GM19043 (cell line): ENCODE data around the gene SLC9A3.

Experiments used
- ATAC-seq: cut with Tn5 transposase; IDR thresholded peaks from one replicate; pipeline ENCODE4 v1.9.1; 2021; ENCODE audit warnings: low read depth; ENCODE audit not compliant: unreplicated experiment

Gene SLC9A3

GRCh38 chr5:527646-528628, 3.7 kb upstream of the SLC9A3 start:
- no peak for ATAC-seq

DNA sequence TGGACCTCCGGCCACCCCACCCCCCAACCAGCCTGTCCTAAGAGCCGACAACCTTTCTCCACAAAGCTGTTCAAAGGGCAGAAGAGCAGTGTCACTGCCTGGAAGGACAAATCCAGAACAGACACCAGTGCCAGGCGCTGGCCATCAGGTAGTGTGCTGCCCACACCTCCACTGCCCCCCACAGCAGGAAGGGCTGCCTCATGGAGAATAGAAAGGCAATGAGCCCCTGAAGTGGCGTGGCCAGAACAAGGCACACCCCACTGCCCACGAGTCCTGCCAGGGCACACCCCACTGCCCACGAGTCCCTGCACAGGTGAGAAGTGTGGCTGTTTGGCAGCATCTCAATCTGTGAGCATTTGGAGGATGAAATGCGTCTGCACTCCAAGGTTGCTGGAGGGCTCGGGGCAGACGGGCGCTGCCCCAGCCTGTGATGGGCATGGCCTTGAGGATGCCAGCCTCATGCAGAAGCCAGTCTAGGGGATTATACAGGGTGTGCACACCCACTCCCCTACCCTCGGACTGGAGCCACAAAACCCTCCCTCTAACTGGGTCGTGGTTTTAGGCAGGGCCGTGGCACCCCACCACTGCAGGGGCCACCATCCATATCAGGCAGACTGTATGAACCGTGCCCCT, 2.3 kb upstream of the SLC9A3 start:
- no peak for ATAC-seq

GRCh38 chr5:525916-526315, 1.7 kb upstream of the SLC9A3 start:
- ATAC-seq: no peak

DNA sequence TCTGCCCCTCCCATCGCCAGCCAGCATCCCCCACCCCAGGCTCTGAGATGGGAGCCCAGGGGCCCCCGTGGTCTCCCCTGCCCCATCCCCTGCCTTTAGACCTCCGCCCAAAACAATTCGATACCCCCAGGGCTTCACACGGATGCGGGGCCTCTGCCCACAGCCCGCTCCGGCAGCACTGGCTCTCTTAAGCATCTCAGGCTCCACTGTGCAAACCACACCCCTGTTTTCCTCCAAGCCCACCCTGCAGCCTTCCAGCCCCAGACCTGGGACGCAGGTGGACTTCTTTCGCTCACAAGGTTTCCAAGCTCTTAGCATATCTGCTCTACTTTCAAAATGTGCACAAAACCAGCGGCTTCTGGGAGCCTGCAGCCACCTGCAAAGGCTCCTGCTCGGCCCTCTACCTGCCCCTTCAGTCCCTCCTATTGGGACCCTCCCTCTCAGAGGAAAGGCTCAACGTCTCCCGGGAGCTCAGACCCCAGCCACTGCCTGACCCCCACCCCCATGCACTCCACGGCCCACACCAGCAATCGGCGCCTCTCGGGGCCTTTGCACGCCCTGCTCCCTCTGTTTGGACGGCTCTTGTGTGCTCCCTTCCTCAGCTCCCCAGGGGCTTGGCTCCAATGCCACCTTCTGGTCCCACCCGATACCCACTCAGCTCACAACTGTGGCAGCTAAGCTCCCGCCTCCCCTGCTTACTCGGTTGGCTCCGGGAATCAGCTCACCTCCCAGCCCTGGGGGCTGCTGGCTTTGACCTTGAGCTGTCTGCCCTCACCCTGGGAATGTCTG, 918 bp upstream of the SLC9A3 start:
- ATAC-seq: no peak

GRCh38 chr5:523441-524222, 617 bp downstream of the SLC9A3 start:
- ATAC-seq: no peak

DNA sequence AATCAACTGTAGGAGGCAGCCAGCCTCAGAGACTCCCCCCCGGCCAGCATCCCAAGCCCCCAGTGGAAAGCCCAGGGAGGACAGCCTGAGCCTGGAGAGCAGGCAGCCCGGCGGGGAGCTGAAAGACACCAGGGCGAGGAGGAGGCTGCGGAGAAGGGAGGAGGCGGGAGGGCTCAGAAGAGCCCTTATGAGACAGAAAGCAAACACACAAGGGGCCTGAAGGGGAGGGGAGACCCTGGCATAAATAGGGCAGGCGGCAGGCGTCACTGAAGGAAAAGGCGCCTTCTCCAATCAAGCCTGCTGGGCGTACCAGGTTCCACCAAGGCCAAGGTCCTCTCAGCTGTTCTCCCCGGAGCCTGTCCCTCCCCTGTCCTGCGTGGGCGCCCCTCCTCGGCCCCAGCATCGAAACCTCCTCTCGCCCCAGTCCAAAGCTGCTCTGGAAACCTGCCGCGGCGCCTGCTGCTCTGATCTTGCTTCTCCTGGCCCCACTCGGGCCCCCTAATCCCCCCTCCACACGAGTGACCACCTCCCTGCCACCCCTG, 1.3 kb downstream of the SLC9A3 start:
- no peak for ATAC-seq

GRCh38 chr5:522116-522515, 2.1 kb downstream of the SLC9A3 start:
- ATAC-seq: no peak

- ATAC-seq: no peak
These were observed 2.6 kb downstream of the SLC9A3 start for GRCh38 chr5:521680-522079.

DNA sequence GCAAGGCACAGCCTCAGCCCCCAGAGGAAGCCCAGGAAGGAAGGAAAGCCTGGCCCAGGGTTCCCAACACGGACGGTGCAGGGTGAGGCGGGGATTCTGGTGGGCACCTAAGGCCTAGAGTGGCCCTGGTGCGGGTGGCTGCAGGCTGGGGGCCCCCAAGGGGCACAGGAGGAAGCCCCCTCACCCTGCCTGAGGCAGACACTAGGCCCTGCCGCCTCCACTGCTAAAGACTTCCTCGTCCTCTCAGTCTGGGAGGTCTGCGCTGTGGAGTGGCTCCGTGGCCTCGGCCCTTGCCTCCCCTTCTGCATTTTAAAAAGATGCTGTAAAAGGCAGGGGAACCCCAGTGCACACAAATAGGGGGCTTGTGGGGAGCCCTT, 3.4 kb downstream of the SLC9A3 start:
- ATAC-seq: no peak

GRCh38 chr5:520196-520849, 3.9 kb downstream of the SLC9A3 start:
- ATAC-seq: no peak

GRCh38 chr5:518721-519120, 5.5 kb downstream of the SLC9A3 start:
- ATAC-seq: no peak

DNA sequence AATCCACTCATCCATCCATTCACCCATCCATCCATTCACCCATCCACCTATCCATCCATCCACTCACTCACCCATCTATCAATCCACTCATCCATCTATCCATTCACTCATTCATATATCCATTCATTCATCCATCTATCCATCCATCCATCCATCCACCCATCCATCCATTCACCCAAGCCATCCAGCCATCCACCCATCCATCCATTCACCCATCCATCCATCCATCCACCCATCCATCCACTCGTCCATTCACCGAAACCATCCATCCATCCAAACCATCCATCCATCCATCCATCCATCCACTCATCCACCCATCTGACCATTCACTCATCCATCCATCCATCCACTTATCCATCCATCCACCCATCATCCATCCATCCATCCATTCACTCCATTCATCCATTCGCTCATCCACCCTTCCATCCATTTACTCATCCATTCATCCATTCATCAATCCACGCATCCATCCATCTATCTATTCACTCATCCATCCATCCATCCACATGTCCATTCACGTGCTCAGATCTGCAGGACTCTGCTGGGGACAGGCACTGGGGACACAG, 6.6 kb downstream of the SLC9A3 start:
- ATAC-seq: no peak

DNA sequence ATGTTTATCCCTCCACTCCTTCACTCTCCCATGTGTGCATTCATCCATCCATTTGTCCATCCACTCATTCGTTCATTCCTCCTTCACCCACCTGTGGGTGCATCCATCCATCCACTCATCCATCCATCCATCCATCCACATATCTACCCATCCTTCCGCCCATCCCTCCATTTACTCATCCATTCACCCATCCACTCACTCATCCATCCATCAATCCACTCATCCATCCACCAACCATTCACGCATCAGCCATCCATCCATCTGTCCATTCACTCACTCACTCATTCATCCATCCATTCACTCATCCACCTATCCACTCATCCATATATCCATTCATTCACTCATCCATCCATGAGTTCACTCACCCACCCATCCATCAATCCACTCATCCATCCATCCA, 7.3 kb downstream of the SLC9A3 start:
- no peak for ATAC-seq

- no peak for ATAC-seq
These were observed 7.8 kb downstream of the SLC9A3 start for GRCh38 chr5:516338-516925.

GRCh38 chr5:515273-515836, 8.9 kb downstream of the SLC9A3 start:
- ATAC-seq: no peak

DNA sequence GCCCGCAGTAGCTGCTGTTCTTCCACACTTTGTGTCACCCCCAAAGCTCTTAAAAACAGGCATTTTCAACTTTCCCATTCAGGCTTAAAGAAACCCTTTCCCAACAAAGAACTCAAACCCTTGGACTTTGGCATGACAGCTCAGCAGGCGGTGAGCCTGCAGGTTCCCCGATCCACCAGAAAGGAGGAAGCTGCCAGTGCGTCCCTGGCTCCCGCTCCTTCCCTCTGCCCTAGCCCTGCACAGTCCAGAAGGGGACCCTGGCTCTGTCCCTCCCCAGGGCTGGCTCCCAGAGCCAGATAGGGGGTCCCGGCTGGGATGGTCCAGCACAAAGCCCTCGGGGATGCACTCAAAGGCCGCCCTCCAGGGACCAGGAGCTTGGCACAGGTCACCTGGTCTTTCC, 9.6 kb downstream of the SLC9A3 start:
- no peak for ATAC-seq

GRCh38 chr5:514101-514485, 10.2 kb downstream of the SLC9A3 start:
- no peak for ATAC-seq

GRCh38 chr5:513216-514100, 10.8 kb downstream of the SLC9A3 start:
- no peak for ATAC-seq
